NCI-H2196 treated with DMSO at 0.1 percent for 48 hours (cell line): ENCODE measurements around the gene LRRC15.

Source experiments
- DNase-seq: peaks from one replicate; lab custom pipeline; 2025; ENCODE audit not compliant: unreplicated experiment; lab: John Stamatoyannopoulos, UW

Gene LRRC15

DNA sequence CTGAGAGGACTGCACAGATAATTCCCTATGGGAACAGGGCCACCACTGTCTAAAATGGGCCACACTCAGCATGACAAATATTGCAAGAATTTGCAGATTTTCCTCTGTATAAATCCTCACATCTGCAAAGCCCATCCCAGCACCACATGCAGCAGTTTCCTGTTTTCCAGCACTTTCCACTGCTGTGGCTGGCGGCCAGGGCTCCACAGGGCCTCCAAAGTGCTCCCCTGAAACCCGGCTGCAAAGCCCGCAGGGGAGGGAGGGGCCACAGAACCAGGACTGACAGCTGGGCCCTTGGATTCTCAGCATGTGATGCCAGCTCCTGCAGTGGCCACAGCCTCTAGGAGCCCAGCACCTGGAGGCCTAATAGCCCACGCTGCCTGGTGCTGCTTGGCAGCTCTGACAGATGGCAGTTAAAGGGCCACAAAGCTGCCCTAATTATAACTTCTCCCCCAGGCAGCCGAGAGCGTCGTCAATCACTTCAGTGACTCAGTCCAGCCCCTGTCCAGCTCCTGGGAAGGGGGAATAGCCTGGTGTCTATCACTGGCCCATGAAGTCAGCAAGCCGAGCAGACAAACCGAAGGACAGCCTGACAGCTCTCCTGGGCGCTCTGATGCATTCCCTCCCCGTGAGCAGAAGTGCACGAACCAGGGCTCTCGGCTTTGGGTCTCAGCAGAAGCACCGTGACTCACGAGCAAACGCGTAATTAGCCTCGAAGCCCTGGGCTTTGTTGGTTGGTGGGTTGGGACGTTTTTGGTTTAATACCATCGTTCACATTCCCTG, 4.7 kb downstream of the LRRC15 start:
- DNase-seq, result no peak

- no peak for DNase-seq
Observed at GRCh38 chr3:194364314-194364651, 5.3 kb downstream of the LRRC15 start.

- DNase-seq, result no peak
Observed at GRCh38 chr3:194360568-194360967, 9.0 kb downstream of the LRRC15 start.

- no peak for DNase-seq
Observed at GRCh38 chr3:194357681-194358080, 11.9 kb downstream of the LRRC15 start.

DNA sequence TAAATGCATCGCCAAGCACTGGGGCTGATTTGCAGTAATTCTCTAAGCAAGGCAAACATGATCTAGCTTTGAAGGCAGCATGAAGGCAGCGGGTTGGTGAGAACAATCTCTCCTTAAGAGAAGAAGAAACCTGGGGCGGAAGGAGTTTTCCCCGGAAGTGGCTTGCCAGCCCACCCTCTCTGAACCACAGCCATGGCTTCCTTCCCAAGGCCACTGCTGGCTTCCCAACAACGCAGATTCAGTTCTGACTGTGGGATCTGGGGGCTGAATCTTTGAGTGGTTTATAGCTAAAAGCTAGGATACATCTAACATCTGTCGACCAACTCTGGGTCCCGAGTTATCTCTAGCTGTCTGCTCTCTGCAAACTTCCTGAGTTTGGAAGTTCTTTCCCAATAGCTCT, 14.2 kb downstream of the LRRC15 start:
- no peak for DNase-seq

DNA sequence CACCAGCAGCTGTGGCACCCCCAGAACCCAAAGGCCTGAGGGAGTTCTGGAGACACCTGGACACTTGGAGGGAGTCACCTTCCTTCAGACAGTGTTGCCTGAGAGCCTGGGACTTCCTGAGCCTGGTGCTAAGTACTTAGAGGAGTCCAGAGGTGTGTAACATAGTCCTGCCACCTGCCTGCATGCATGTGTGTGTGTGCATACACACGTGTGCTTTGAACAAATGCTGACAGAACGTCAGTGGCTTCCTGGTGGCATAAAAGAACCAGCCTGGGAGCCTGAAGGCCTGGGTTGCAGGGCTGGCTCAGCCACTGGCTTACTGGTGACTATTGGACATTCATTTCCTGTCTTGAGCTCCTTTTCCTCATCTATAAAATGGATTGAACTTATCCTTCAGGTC, 15.2 kb downstream of the LRRC15 start:
- DNase-seq, result no peak

- DNase-seq, result no peak
Observed at GRCh38 chr3:194352667-194353246, 16.8 kb downstream of the LRRC15 start.

DNA sequence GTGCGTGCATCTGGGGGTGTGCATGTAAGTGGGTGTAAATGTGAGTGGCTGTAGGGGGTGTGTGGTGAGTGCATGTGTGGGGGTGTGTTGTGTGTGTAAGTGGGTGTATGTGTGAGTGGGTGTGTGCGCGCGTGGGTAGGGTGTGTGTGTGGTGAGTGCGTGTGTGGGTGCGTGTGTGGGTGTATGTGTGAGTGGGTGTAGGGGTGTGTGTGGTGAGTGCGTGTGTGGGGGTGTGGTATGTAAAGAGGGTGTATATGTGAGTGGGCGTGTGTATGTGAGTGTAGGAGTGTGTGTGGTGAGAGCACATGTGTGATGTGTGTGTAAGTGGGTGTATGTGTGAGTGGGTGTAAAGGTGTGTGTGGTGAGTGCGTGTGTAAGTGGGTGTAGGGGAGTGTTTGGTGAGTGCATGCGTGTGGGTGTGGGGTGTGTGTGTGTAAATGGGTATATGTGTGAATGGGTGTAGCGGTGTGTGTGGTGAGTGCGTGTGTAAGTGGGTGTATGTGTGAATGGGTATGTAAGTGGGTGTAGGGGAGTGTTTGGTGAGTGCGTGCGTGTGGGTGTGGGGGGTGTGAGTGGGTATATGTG, 17.5 kb downstream of the LRRC15 start:
- DNase-seq, result no peak

DNA sequence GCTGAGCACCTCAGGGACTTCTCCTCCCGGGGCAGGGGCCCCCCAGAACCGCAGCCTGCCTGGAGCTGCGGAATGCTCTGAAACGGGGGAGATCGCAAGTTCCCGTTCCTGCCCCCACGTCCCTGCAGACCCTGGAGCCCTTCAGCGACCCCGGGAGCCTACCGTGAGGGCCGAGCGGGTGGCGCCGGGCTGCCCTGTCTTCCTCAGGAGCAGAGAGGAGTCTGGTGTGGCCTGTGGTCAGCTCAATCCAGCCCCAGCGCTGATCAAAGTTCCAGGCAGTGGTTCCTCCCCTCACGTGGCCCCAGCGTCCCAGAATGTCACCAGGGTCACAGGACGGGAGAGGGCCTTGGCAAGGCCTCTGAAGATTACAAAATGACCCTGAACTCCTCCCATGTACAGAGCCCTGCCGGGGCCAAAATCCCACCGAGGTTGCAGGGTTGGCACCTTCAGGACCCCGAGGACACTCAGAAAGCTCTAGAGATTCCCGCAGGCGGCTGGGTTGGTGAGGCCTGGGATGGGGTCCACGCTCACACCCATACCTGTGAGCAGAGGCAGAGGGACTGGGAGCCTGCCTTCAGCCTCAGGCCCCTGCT, 18.4 kb downstream of the LRRC15 start, which contains the start of gene CPN2:
Gene CPN2, minus strand, starts transcription at position 249 of the 593 bp plus-strand sequence. CDS start 8,626 bp downstream, outside the sequence.
- no peak for DNase-seq

DNA sequence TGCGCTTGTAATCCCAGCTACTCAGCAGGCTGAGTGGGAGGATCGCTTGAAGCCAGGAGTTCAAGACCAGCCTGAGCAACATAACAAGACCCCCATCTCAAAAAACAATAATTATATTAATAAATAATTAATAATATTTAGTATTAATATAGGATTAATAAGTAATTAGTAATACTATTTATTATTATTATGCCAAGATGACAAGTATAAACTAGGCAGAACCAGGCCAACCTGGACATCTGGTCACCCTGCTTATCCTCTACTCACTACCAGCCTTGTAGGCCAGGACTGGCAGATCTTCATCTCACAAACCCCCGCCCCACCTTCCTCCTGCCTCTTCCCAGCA, 18.8 kb downstream of the LRRC15 start:
- DNase-seq, result no peak

DNA sequence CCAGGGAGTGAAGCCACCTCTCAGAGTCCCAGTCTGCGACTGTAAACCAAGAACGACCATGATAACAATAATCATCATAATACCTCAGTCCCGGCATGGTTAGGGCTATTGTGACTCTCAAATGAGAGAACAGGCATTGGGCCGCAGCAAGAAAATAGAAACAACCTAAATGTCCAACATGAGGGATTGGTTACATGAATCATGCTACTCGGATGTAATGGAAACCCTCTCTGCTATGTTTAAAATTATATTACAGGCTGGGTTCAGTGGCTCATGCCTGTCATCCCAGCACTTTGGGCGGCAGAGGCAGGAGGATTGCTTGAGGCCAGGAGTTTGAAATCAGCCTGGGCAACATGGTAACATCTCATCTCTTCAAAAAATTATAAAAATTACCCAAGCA, 21.2 kb downstream of the LRRC15 start:
- DNase-seq, result no peak

DNA sequence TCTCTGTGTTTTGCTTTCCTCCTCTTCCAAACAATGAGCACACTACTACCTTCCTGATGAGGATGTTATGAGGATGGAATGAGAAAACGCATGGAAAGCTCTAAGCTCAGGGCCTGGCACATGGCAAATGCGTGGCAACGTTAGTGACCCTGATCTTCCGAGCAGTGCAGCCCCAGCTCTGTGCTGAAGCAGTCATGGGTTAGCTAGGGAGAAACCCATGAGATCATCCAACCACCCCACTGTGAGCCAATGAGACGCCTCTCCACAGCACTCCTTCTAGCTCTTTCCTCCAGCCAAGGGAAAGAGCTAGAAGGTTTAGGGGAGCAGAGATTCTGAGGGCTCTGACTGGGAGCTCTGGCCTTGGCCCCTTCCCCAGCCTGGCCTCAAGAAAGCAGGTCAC, 22.9 kb downstream of the LRRC15 start:
- no peak for DNase-seq

GRCh38 chr3:194346035-194346434, 23.5 kb downstream of the LRRC15 start:
- DNase-seq, result no peak

GRCh38 chr3:194344012-194344411, 25.5 kb downstream of the LRRC15 start:
- no peak for DNase-seq

DNA sequence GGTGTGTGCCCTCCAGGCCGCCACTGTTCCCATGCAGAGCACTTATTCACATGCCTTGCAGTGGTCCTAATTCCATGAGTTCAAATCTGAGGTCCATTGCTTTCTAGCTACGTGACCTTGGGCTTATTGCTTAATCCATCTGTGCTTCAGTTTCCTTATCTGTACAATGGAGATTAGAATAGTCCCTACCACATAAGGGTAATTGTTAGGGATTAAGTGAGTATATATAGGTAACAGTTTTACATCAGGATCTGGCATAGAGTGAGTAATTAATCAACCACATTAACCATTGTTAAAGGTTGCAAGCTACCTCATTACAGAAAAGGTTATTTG, 26.0 kb downstream of the LRRC15 start:
- no peak for DNase-seq

- no peak for DNase-seq
Observed at GRCh38 chr3:194342861-194343560, 26.5 kb downstream of the LRRC15 start.

GRCh38 chr3:194340757-194341400, 28.7 kb downstream of the LRRC15 start:
- no peak for DNase-seq

DNA sequence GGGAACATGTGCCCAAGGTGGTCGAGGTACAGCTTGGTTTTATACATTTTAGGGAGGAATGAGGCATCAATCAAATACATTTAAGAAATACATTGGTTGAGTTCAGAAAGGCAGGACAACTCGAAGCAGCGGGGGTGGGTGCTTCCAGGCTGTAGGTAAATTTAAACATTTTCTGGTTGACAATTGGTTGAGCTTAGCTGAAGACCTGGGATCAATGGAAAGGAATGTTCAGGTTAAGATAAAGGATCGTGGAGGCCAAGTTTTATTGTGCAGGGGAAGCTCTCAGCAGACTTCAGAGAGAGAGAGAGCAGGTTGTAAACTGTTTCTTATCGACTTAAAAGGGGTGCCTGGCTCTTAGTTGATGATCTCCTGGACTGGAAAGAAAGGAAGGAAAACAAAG, 29.7 kb downstream of the LRRC15 start:
- no peak for DNase-seq

GRCh38 chr3:194339356-194339755, 30.2 kb downstream of the LRRC15 start:
- DNase-seq, result no peak

DNA sequence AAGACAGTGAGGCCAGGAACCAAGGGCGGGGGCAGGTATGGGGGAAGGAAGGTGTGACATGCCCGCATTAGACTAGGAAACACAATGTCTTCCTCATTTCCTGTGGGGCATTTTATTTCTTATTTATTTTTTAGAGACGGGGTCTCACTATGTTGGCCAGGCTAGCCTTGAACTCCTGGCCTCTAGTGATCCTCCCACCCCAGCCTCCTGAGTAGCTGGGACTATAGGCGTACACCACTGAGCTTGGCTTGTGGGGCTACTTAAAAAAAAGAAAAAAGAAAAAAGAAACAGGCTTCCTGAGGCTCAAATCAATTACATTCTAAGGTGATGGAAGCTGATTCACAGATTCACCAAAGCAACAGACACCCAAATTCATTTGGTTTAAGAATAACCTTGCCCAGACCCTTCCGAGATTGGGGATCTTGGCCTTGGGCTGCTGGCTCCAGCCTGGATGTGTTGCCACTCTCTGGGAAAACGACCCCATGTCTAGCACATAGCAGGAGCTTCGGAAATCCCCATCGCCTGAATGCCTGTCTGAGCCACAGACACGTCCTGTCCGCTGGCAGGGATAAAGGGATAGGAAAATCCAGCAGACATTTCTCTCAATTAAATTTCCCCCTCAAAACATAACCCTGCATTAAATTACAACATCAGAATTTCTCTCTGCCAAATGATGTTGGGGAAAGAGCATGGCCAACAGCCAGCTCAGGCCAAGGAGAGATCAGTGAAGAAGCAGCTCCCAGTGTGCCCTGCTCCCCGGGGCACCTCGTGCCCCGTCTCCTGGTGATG, 31.4 kb downstream of the LRRC15 start:
- DNase-seq, result no peak
